WTC11 (cell line): ENCODE measurements around the gene EPN2. TPM values are rescaled to one million over a fixed set of nuclear protein-coding genes. Genes with fewer than 3 reads are reported as not detected.
A peak's percentile ranks its signal among the peaks of the same experiment; 100 is the strongest.

ENCODE experiments used
- ATAC-seq: fragments of 200-7000 bp; cut with Tn5 transposase; 2 replicates; pipeline ENCODE4 v1.10.0; 2021; ENCODE audit warnings: mild to moderate bottlenecking, moderate library complexity
- CTCF ChIA-PET: fragments of 300-600 bp; sonication (Branson Sonifier 250); formaldehyde crosslinking; loops from one replicate; lab custom pipeline; 2021; ENCODE audit warnings: antibody characterized with exemption; lab: Charles Lee
- POLR2A ChIA-PET: fragments of 350-600 bp; sonication (Branson Sonifier 250); formaldehyde crosslinking; loops from one replicate; lab custom pipeline; 2021; ENCODE audit warnings: antibody characterized with exemption; lab: Charles Lee
- DNase-seq: peaks from one replicate; pipeline ENCODE4 v3.0.0; 2021; ENCODE audit warnings: low spot score
- H3K27ac Mint-ChIP-seq: 2 replicates; pipeline ENCODE4 v1.8.0; 2021; ENCODE audit warnings: mixed read lengths
- H3K27me3 Mint-ChIP-seq: 2 replicates; pipeline ENCODE4 v1.8.0; 2021; ENCODE audit warnings: low read depth, mild to moderate bottlenecking, moderate library complexity, mixed read lengths
- H3K36me3 Mint-ChIP-seq: 2 replicates; pipeline ENCODE4 v1.8.0; 2021; ENCODE audit warnings: mixed read lengths
- H3K4me1 Mint-ChIP-seq: 2 replicates; pipeline ENCODE4 v1.8.0; 2022; ENCODE audit warnings: mixed read lengths
- H3K4me3 Mint-ChIP-seq: 2 replicates; pipeline ENCODE4 v1.8.0; 2021; ENCODE audit warnings: mild to moderate bottlenecking, moderate library complexity, mixed read lengths
- H3K9me3 Mint-ChIP-seq: 2 replicates; pipeline ENCODE4 v1.8.0; 2021; ENCODE audit warnings: mixed read lengths
- AFF4 ChIP-seq: sonication (generic); formaldehyde crosslinking; IDR thresholded peaks from 2 replicates; pipeline ENCODE4 v1.8.1; 2023; ENCODE audit warnings: mild to moderate bottlenecking, missing genetic modification reagents, borderline replicate concordance
- ATF1 ChIP-seq: sonication (generic); formaldehyde crosslinking; IDR thresholded peaks from 2 replicates; pipeline ENCODE4 v1.8.1; 2023; ENCODE audit warnings: mild to moderate bottlenecking, moderate library complexity, missing genetic modification reagents
- E2F1 ChIP-seq: sonication (generic); formaldehyde crosslinking; IDR thresholded peaks from 2 replicates; pipeline ENCODE4 v1.8.0; 2022; ENCODE audit warnings: mild to moderate bottlenecking, missing genetic modification reagents
- E2F5 ChIP-seq: sonication (generic); formaldehyde crosslinking; IDR thresholded peaks from 2 replicates; pipeline ENCODE4 v1.8.1; 2022; ENCODE audit warnings: mild to moderate bottlenecking, moderate library complexity, missing genetic modification reagents
- ELF4 ChIP-seq: sonication (generic); formaldehyde crosslinking; IDR thresholded peaks from 2 replicates; pipeline ENCODE4 v1.8.1; 2022; ENCODE audit warnings: low read depth, mild to moderate bottlenecking, moderate library complexity, missing genetic modification reagents
- HMGXB4 ChIP-seq: sonication (generic); formaldehyde crosslinking; IDR thresholded peaks from 2 replicates; pipeline ENCODE4 v1.8.1; 2023; ENCODE audit warnings: mild to moderate bottlenecking, moderate library complexity, missing genetic modification reagents
- MAX ChIP-seq: sonication (generic); formaldehyde crosslinking; IDR thresholded peaks from 2 replicates; pipeline ENCODE4 v1.8.0; 2022; ENCODE audit warnings: mild to moderate bottlenecking, missing genetic modification reagents
- MLX ChIP-seq: sonication (generic); formaldehyde crosslinking; IDR thresholded peaks from 2 replicates; pipeline ENCODE4 v1.8.1; 2023; ENCODE audit warnings: mild to moderate bottlenecking, missing genetic modification reagents, moderate library complexity
- NR1H2 ChIP-seq: sonication (generic); formaldehyde crosslinking; IDR thresholded peaks from 2 replicates; pipeline ENCODE4 v1.9.0; 2021; ENCODE audit warnings: mild to moderate bottlenecking, moderate library complexity, missing genetic modification reagents
- NR2C2 ChIP-seq: sonication (generic); formaldehyde crosslinking; IDR thresholded peaks from 2 replicates; pipeline ENCODE4 v1.8.0; 2022; ENCODE audit warnings: mild to moderate bottlenecking, missing genetic modification reagents
- PREB ChIP-seq: sonication (generic); formaldehyde crosslinking; IDR thresholded peaks from 2 replicates; pipeline ENCODE4 v1.8.1; 2022; ENCODE audit warnings: mild to moderate bottlenecking, missing genetic modification reagents, moderate library complexity, borderline replicate concordance
- SMAD4 ChIP-seq: sonication (generic); formaldehyde crosslinking; IDR thresholded peaks from 2 replicates; pipeline ENCODE4 v1.8.0; 2022; ENCODE audit warnings: mild to moderate bottlenecking, missing genetic modification reagents
- TEAD1 ChIP-seq: sonication (generic); formaldehyde crosslinking; IDR thresholded peaks from 2 replicates; pipeline ENCODE4 v1.8.0; 2022; ENCODE audit warnings: mild to moderate bottlenecking, missing genetic modification reagents
- ZBTB43 ChIP-seq: sonication (generic); formaldehyde crosslinking; IDR thresholded peaks from 2 replicates; pipeline ENCODE4 v1.8.1; 2023; ENCODE audit warnings: mild to moderate bottlenecking, missing genetic modification reagents
- ZNF121 ChIP-seq: sonication (generic); formaldehyde crosslinking; IDR thresholded peaks from 2 replicates; pipeline ENCODE4 v1.8.0; 2023; ENCODE audit warnings: missing genetic modification reagents
- ZNF138 ChIP-seq: sonication (generic); formaldehyde crosslinking; conservative IDR thresholded peaks from 2 replicates; pipeline ENCODE4 v1.8.1; 2022; ENCODE audit warnings: mild to moderate bottlenecking, moderate library complexity, missing genetic modification reagents
- ZNF281 ChIP-seq: sonication (generic); formaldehyde crosslinking; IDR thresholded peaks from 2 replicates; pipeline ENCODE4 v1.8.0; 2023; ENCODE audit warnings: mild to moderate bottlenecking, missing genetic modification reagents
- ZNF671 ChIP-seq: fragments of 250-450 bp; sonication (Bioruptor Pico); IDR thresholded peaks from 2 replicates; pipeline ENCODE4 v1.8.0; 2021; ENCODE audit warnings: mild to moderate bottlenecking
- total RNA-seq: library from RNA; stranded (reverse); gene quantifications from 3 replicates; pipeline ENCODE4 v1.2.3, GENCODE V29; 2021

EPN2 gene
- total RNA-seq, 1 experiment from 2014 or later, result 48.8 TPM

- no peak for ATAC-seq
- TF ChIP-seq E2F5 (CRISPR knock-in tag) (no peak), PREB (CRISPR knock-in tag) (no peak), E2F1 (CRISPR knock-in tag) (no peak), TEAD1 (CRISPR knock-in tag) (no peak), ZNF671 (CRISPR knock-in tag) (no peak), NR2C2 (CRISPR knock-in tag) (no peak), ELF4 (CRISPR knock-in tag) (no peak), ZBTB43 (CRISPR knock-in tag) (no peak), ZNF138 (no peak), ATF1 (CRISPR knock-in tag) (no peak), NR1H2 (CRISPR knock-in tag) (no peak), AFF4 (CRISPR knock-in tag) (no peak)
- no peak overlapping the region for H3K4me3 Mint-ChIP-seq
- no peak overlapping the region for H3K27ac Mint-ChIP-seq
- no peaks in the 10 kb centered on the region for H3K9me3 Mint-ChIP-seq
- no peak for DNase-seq
- no peaks in the 10 kb centered on the region for H3K27me3 Mint-ChIP-seq
- H3K4me1 Mint-ChIP-seq, result peaks cover 36% of the 10 kb centered on the region
- CTCF ChIA-PET, result no interaction called here
- POLR2A ChIA-PET, result no interaction called here
- peaks cover 49% of the 10 kb centered on the region for H3K36me3 Mint-ChIP-seq
Observed at GRCh38 chr17:19382531-19383444, 145.6 kb downstream of the EPN2 start.

- ATAC-seq (no peak), DNase-seq (no peak)
- POLR2A ChIA-PET, result no interaction called here
- no peaks in the 10 kb centered on the region for H3K27me3 Mint-ChIP-seq
- CTCF ChIA-PET, result interaction anchor here (1.3 to 7.6 kb wide), 2 partner anchors 20 to 63 kb away, joined by 3 to 48 read pairs; partner anchors contain the start of gene B9D1
- H3K27ac Mint-ChIP-seq, result peak overlapping the region; percentile 88; the same call in 1 of the 2 replicates
- H3K4me1 Mint-ChIP-seq, result peaks cover 41% of the 10 kb centered on the region
- no peaks in the 10 kb centered on the region for H3K9me3 Mint-ChIP-seq
- H3K4me3 Mint-ChIP-seq, result no peak overlapping the region
- H3K36me3 Mint-ChIP-seq, result peaks cover 49% of the 10 kb centered on the region
- TF ChIP-seq ATF1 (CRISPR knock-in tag) (no peak), MAX (CRISPR knock-in tag) (no peak), MLX (CRISPR knock-in tag) (no peak), HMGXB4 (no peak), ZNF121 (CRISPR knock-in tag) (no peak), ZNF281 (no peak), SMAD4 (CRISPR knock-in tag) (no peak)
Observed at GRCh38 chr17:19383681-19384470, 146.7 kb downstream of the EPN2 start.
